Lower lobe of right lung (tissue), 2 donors: ENCODE results near the gene HMX1. TPM values are rescaled to one million over a fixed set of nuclear protein-coding genes. Genes with fewer than 3 reads are reported as not detected.

Source experiments
- ATAC-seq, 2 donors: fragments of 200-7000 bp; cut with Tn5 transposase; one replicate each; pipeline ENCODE4 v1.9.1; 2020 to 2022; ENCODE audit warnings: mild to moderate bottlenecking in 2 of 2, moderate library complexity in 2 of 2
- DNase-seq: peaks from one replicate; pipeline ENCODE4 v3.0.0-alpha.2; 2020
- H3K27ac ChIP-seq: fragments of 200-600 bp; one replicate; pipeline ENCODE4 v1.8.0; 2022
- H3K27me3 ChIP-seq: fragments of 200-600 bp; one replicate; pipeline ENCODE4 v1.8.0; 2022; ENCODE audit warnings: low read depth
- H3K36me3 ChIP-seq: fragments of 200-600 bp; one replicate; pipeline ENCODE4 v1.8.0; 2022; ENCODE audit warnings: mild to moderate bottlenecking
- H3K4me1 ChIP-seq: fragments of 200-600 bp; one replicate; pipeline ENCODE4 v1.8.0; 2022
- H3K4me3 ChIP-seq: fragments of 200-600 bp; one replicate; pipeline ENCODE4 v1.8.0; 2022; ENCODE audit warnings: mild to moderate bottlenecking
- H3K9me3 ChIP-seq: fragments of 200-600 bp; one replicate; pipeline ENCODE4 v1.8.0; 2022
- intact Hi-C: fragments of 100-400 bp; cut with DNase I; formaldehyde crosslinking; loops from one replicate; pipeline ENCODE4 v1.11.0; 2022
- total RNA-seq: library from RNA; stranded (reverse); fragmentation: NEBNext Ultra II Directional; extraction: Animal tissue kit (Norgen Biotek cat#: 25700); gene quantifications from one replicate; pipeline ENCODE4 v1.2.1, GENCODE V29; 2021
- TF ChIP-seq, protein P1 (sequence below): fragments of 200-600 bp; IDR thresholded peaks from one replicate; pipeline ENCODE4 v1.8.0; 2022; ENCODE audit warnings: antibody characterized with exemption, mild to moderate bottlenecking
- donor health status: DM: no; HTN: yes; CAD: no; lungs with severe emphysema.

HMX1 gene
- total RNA-seq, 1 donor from 2014 or later, result not detected

DNA sequence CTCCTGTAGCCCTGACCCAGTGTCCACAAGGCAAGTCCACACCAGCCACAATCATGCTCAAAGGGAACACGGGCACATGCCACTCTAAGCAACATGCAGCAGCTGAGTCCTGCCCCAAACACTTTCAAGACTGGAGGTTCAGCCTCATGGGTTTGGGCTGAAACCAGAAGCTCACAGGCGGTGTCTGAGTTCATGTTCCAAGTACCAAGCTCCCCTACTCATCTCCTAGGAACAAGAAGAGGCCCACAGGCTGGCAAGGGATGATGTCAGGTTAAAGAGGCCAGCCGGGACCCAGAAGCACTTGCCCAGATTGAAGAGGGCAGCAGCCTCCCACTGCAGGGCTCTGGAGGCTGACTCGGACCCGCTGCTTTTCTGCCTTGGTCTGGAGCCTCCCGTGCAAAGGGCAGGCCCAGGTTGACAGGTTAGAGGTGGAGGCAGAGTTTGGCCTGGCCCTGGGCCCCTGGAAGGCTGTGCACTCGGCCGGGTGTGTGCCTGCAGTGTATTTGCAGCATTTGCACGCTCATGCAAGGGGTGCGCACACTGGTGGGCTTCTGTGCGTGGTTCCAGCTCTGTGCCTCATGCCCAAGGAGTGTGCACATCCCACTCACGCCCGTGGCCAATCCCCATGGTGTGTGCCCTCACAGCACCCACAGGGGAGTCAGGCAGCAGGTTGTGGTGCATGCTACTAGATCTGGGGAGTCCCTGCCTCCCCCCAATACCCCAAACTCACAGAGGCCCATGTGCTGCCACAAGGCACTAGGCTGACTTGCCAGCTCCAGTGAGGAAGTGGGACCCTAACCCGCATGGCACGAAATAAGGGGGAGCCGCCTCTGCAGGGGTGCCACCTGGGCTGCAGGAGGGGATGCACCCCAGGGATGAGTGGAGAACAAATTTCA is 2.4 kb downstream of the HMX1 start:
- Histone ChIP-seq H3K4me1 (peaks cover 8% of the 10 kb centered on the region), H3K4me3 (no peak overlapping the region), H3K27ac (no peak overlapping the region), H3K36me3 (no peaks in the 10 kb centered on the region), H3K27me3 (peaks cover 90% of the 10 kb centered on the region), H3K9me3 (no peaks in the 10 kb centered on the region)
- intact Hi-C loops, result no loop called here
- DNase-seq (no peak), ATAC-seq (no peak)
- TF ChIP-seq, protein P1, sequence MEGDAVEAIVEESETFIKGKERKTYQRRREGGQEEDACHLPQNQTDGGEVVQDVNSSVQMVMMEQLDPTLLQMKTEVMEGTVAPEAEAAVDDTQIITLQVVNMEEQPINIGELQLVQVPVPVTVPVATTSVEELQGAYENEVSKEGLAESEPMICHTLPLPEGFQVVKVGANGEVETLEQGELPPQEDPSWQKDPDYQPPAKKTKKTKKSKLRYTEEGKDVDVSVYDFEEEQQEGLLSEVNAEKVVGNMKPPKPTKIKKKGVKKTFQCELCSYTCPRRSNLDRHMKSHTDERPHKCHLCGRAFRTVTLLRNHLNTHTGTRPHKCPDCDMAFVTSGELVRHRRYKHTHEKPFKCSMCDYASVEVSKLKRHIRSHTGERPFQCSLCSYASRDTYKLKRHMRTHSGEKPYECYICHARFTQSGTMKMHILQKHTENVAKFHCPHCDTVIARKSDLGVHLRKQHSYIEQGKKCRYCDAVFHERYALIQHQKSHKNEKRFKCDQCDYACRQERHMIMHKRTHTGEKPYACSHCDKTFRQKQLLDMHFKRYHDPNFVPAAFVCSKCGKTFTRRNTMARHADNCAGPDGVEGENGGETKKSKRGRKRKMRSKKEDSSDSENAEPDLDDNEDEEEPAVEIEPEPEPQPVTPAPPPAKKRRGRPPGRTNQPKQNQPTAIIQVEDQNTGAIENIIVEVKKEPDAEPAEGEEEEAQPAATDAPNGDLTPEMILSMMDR, result no peak

GRCh38 chr4:8868321-8869001 is 3.2 kb downstream of the HMX1 start:
- H3K4me3 ChIP-seq, result no peak overlapping the region
- H3K9me3 ChIP-seq, result no peaks in the 10 kb centered on the region
- H3K27me3 ChIP-seq, result peaks cover 90% of the 10 kb centered on the region
- TF ChIP-seq, protein P1, result no peak
- intact Hi-C loops, result no loop called here
- no peak overlapping the region for H3K27ac ChIP-seq
- DNase-seq (no peak), ATAC-seq (no peak)
- H3K4me1 ChIP-seq, result peaks cover 8% of the 10 kb centered on the region
- no peaks in the 10 kb centered on the region for H3K36me3 ChIP-seq

- Histone ChIP-seq H3K9me3 (no peaks in the 10 kb centered on the region), H3K36me3 (no peaks in the 10 kb centered on the region), H3K27ac (no peak overlapping the region), H3K4me3 (no peak overlapping the region), H3K27me3 (peaks cover 90% of the 10 kb centered on the region), H3K4me1 (peaks cover 8% of the 10 kb centered on the region)
- TF ChIP-seq, protein P1, result no peak
- no peak for ATAC-seq
- intact Hi-C loops, result no loop called here
- no peak for DNase-seq
Measured at GRCh38 chr4:8867624-8868320, 3.9 kb downstream of the HMX1 start.

- no peaks in the 10 kb centered on the region for H3K36me3 ChIP-seq
- ATAC-seq, result no peak
- no peak for DNase-seq
- intact Hi-C loops, result no loop called here
- peaks cover 1% of the 10 kb centered on the region for H3K4me1 ChIP-seq
- TF ChIP-seq, protein P1, result no peak
- H3K4me3 ChIP-seq, result no peak overlapping the region
- H3K9me3 ChIP-seq, result no peaks in the 10 kb centered on the region
- no peak overlapping the region for H3K27ac ChIP-seq
- peaks cover 90% of the 10 kb centered on the region for H3K27me3 ChIP-seq
Measured at GRCh38 chr4:8866828-8867623, 4.6 kb downstream of the HMX1 start.

DNA sequence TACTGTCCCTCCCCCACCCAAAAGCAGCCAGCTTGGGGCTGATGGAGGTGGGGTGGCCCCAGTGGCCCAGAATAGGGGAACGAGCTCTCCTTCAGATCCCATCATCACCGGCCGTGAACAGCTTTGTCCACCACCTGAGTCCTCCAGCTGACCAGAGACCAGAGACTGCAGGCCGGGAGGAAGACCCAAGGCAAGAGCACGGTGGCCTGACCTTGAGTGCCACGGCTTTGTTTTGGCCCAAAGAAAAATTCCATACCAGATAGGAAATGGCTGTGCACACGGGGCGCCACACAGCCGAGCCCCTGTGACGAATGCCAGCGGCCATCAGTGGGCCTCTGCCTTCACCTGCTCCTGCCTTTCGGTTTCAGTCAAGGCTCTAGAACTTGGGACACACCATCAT is 5.2 kb downstream of the HMX1 start:
- ATAC-seq (no peak), DNase-seq (no peak)
- Histone ChIP-seq H3K4me1 (peaks cover 3% of the 10 kb centered on the region), H3K4me3 (no peak overlapping the region), H3K36me3 (no peaks in the 10 kb centered on the region), H3K27me3 (peaks cover 94% of the 10 kb centered on the region), H3K27ac (no peak overlapping the region), H3K9me3 (no peaks in the 10 kb centered on the region)
- TF ChIP-seq, protein P1, result no peak
- intact Hi-C loops, result no loop called here
